Stimulated activated CD4-positive, alpha-beta T cell treated with anti-CD3 and anti-CD28 coated beads, Interleukin-1b, Interleukin-23, amount 100 ng/mL, for 48 hours (primary cell): ENCODE measurements around the gene VENTX.

Source experiments
- DNase-seq: peaks from one replicate; pipeline ENCODE4 v3.0.0-alpha.2; 2020

The VENTX gene, protein sequence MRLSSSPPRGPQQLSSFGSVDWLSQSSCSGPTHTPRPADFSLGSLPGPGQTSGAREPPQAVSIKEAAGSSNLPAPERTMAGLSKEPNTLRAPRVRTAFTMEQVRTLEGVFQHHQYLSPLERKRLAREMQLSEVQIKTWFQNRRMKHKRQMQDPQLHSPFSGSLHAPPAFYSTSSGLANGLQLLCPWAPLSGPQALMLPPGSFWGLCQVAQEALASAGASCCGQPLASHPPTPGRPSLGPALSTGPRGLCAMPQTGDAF

DNA sequence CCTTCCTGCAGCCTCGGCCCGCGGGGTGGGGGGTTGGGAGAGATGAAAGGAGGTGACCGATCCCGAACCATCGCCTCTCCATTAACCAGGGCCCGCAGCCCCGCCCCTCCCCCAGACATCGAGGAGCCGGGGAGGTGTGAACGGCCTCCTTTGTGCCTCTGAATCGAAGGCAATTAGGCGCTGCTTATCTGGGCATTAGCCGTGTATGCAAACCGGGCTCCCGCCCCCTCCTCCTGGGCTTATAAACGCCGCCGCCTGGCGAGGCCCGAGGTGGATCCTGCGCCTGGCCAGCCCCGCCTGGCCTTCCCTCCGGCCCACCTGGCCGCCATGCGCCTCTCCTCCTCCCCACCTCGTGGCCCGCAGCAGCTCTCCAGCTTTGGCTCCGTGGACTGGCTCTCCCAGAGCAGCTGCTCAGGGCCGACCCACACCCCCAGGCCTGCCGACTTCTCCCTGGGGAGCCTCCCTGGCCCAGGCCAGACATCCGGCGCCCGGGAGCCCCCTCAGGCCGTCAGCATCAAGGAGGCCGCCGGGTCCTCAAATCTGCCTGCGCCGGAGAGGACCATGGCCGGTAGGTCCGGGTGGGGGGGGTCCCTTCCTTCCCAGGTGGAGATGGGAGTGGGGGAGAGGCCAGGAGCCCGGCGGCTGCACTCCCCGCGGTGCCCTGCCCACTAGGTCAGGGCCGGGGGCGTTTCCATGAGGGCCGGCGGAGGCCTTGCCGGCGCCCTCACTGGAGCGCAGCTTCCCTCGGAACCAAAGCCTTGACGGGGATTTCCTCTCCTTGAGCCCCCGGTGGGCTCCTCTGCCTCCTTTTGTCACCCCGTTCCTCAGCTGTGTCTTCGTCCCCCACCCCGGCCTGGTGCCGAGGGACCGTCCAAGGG lies at the start of gene VENTX:
VENTX (plus strand) TSS at position 268 of the 878 bp plus-strand sequence; CDS start at position 328, 60 bp downstream.
- DNase-seq = no peak

DNA sequence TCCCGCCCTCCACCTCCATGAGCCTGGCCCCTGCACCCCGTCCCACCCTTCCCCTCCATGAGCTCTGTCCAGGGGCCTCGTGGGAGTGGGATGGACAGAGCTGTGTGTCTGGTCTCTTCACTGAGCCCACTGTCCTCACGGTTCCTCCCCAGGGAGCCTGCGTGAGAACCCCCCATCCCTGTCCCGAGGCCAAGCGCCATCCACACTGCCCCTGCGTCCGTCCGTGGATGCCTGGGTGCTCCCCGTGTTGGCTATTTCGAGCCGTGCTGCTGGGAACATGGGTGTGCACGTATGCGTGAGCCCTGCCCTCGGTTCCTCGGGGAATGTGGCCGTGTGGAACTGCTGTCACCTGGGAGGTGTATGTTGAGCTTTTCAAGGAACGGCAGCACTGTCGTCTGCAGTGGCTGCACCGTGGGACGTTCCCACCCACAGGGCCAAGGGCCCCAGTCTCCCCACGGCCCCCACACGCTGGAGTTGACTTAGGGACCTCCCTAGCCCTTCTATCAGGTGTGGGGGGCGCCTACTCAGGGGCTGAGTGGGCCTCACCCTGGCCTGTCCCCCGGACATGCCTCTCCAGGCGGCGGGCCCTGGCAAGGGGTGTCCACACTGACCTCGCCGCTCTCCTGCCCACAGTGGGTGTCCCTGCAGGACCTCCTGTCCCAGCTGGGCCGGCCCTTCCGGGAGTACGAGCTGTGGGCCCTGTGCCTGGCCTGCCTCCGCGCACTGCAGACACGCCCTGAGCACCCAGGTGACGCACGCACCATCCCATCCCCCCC lies 49.6 kb upstream of the VENTX start:
- no peak for DNase-seq

- no peak for DNase-seq
These were observed 48.4 kb upstream of the VENTX start for GRCh38 chr10:133189256-133189655.

GRCh38 chr10:133189726-133190125 lies 47.9 kb upstream of the VENTX start:
- no peak for DNase-seq

DNA sequence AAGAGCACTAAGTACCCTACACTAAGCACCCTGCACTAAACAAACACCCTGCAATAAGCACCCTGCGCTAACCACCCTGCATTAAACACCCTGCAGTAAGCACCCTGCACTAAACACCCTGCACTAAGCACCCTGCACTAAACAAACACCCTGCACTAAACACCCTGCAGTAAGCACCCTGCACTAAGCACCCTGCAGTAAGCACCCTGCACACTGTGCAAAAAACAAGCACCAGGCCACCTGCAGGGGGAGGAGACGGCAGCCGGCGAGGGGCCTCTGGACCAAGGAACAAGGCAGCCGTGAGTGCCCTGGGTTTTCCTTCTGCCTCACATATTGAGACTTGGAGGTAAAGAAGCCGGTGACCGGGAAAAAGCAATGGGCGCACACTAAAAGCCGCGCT lies 47.4 kb upstream of the VENTX start:
- no peak for DNase-seq

DNA sequence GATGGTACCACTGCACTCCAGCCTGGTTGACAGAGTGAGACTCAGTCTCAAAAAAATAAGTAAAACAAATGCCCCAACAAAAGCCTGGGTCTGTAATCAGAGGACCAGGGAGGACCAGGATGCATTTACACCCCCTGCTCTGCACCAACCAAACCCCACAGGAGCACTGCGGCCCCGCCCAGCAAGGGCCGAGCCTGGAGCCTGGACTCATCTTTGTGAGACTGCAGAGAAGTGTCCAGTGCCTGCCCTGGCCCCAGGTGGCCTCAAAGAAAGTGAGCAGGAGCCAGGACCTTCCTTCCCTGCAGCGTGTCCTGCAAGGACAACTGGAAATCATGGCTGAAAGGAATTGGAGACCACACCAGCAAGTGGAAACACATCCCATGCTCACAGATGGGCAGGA lies 46.0 kb upstream of the VENTX start:
- no peak for DNase-seq

DNA sequence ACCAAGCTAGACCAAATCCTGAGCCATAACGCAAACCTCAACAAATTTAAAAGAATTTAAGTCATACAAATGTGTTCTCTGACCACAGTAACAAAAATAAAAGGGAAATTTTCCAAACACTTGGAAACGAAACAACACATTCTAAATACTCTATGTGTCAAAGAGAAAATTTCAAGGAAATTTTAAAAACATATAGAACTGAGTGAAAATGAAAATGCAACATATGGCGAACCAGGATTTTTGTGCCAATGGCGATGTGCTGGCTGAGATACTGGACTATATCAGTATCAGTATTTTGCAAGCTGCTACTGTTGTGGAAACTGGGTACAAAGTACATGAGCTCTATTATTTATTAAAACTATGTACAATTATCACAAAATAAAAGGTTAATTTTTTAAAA lies 43.5 kb upstream of the VENTX start:
- DNase-seq = no peak

DNA sequence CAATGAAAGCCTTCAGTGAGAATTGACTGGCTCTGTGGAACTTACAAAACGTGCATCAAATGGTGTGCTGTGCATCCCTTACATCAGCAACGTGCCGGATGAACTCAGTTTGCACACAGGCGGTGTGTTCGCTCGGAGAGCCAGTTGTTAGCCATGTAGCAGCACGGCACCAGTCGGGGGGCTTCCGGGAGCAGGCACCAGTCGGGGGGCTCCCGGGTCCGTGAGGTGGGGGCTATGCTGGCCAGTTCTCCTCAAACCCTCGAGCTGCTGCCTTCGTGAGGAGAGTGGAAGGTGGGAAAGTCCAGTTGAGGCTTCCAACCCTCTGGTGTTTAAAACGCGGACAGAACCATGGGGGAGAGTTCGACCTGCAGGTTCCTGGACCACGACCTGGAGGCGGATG lies 42.6 kb upstream of the VENTX start:
- DNase-seq = no peak

GRCh38 chr10:133195611-133196010 lies 42.0 kb upstream of the VENTX start:
- DNase-seq = no peak

DNA sequence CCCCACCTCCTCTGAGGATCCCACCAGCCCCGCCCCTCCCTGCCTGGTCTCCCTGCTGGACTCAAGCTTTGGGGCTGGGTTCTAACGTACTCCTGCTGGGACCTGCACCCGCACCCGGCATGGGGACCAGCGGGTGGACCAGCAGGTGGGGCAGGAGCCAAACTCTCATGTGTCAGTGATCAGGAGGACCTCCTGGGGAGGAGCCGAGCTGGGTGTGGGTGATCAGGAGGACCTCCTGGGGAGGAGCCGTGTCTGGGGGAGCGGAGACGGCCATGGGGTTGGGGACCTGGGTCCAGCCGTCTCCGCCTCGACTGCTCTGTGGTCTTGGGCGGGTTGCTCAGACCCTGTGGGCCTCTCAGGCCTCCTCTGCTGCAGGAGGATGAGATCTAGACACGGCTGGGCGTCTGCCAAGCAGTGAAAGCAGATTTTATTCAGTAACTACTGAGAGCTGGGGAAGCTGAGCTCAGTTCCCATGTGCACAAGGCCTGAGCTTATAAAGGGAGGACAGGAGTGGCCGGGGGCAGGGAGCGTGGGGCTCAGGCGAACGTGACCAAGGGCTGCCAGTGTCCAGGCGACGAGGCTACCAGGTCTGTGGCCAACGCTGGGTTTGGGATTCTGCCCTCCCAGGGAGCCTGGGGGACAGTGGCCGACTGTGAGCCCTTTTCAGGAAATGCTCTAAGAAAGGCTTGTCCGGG lies 41.3 kb upstream of the VENTX start:
- no peak for DNase-seq

DNA sequence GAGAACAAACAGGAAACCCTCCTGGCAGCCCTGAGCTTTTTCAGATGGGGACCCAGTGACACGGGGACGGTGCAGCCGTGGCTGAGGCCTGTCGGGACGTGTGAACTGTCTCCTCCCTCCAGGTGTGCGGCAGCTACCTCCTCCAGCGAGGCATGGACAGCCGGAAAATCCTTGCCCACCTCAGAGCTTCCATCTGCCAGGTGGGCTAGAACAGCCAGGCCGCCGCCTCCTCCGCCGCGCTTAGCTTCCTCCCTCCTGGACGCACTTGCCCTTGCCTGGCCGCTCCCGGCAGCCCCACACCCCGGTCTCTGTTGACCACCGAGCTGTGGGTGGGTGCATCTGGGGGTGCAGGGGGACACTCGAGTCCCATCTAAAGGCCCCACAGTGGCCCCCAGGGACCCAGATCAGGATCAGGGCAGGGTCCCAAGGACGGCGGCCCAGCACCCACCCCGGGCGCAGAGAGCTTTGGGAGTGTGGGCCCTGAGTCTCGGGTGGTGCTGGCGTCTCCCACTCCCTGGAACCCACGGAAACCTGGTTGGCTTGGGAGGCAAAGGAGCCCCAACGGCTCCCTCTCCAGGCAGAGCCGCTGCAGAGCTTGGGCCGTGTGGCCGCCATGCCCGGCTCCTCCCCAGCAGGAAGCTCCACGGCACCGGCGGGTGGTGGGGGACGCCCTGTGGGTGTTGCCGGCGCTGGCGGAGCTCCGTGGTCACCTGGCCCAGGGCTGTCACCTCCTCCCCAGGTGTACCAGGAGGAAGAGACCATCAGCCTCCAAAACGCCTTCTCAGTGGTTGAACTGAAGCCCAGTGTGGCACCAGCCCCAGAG lies 40.5 kb upstream of the VENTX start:
- DNase-seq = no peak

DNA sequence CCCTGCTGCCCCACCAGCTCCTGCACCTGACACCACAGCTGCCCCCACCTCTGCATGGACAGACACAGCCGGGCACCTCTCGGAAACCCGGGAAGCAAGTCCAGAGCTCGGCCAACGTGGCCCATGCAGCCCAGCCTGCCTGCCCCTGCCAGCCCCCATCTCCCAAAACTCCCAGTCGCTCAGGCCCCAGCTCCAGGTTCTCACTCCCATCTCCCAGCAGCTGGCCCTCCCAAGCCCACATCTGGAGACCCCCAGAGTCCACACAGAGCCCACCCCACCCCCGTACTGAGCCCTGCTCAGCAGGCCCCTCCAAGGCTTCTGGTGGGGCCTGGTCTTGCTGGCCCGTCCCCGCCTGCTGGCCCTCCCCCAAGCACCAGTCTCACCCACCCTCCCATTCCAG lies 39.9 kb upstream of the VENTX start:
- DNase-seq = no peak

GRCh38 chr10:133198206-133198605 lies 39.4 kb upstream of the VENTX start:
- no peak for DNase-seq

DNA sequence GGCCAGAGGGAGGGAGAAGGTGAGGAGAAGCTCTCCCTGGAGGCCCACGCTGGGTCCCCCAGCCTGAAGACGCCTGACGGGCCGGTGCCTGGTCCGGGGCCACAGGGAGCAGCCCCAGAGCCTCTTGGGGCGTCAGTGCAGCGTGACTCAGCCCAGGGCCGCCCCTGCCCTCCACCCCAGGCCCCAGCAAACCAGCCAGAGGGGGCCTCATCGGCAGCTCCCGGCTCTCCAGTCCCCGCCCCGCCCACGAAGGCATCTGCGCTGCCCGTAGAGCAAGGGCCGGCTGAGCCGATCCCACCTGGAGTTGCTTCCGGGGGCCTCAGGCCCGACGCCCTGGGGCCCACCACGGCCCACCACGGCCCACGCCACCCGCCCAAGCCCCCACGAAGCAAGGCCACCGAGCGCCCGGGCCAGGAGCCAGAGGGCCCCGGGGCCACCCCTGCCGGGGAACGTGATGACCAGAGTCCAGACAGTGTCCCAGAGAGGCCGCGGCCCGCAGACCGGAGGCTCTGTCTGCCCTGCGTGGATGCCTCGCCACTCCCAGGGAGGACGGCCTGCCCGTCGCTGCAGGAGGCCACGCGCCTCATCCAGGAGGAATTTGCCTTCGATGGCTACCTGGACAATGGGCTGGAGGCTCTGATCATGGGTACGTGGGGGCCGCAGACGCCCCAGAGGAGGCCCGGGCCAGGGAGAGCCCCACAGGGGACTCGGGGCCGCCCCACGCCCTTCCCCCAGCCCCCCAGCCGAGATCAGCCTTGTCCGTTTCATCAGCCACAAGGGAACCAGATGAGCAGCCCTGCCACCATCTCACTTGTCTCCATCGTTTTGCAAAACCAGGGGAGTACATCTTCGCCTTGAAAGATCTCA lies 38.8 kb upstream of the VENTX start:
- DNase-seq = no peak

GRCh38 chr10:133199488-133199885 lies 38.2 kb upstream of the VENTX start:
- DNase-seq = no peak

DNA sequence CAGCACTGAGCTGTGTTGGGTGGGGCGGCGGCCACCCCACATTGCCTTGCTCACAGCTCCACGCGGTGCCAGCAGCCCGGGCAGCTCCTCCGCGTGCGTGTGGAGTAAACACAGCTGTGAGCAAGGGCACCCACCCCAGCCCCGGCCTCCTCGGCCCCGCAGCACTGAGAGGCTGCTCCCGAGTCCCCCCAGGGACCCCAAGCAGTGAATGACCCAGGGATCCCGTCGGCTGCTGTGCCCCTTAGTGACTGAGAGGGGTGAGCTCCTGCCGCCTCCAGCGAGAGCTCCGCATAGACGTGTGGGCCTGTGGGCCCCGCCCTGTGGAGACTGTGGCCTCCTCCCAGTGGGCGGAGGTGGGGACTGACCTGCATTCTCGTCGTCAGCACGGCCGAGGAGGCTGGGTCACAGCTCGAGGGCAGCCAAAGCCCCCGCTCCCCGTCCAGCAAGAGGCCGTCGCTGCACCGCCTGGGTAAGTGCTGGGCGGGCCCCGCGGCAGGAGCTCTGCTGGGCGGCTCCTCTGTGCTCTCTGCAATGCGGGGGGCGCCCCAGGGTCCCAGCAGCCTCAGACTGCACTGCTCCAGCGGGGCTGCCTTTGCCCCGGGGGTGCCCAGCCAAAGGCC lies 37.6 kb upstream of the VENTX start:
- DNase-seq = no peak

DNA sequence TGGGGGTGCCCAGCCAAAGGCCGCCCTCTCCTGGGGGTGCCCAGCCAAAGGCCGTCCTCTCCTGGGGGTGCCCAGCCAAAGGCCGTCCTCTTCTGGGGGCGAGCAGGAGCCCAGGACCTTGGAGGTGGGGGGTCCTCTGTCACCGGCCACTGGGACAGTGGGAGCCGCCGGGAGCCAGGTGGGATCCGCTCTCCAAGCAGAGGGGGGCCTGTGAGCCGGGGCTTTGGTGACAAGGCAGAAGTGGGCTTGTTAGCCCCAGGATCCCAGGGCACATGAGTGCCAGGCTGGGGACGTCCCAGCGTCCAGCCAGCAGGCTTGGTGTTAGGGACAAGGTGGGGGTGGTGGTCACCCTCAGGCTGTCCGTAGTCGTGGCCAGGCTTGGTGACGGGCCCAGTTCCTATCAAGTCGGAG lies 37.0 kb upstream of the VENTX start:
- DNase-seq = no peak

DNA sequence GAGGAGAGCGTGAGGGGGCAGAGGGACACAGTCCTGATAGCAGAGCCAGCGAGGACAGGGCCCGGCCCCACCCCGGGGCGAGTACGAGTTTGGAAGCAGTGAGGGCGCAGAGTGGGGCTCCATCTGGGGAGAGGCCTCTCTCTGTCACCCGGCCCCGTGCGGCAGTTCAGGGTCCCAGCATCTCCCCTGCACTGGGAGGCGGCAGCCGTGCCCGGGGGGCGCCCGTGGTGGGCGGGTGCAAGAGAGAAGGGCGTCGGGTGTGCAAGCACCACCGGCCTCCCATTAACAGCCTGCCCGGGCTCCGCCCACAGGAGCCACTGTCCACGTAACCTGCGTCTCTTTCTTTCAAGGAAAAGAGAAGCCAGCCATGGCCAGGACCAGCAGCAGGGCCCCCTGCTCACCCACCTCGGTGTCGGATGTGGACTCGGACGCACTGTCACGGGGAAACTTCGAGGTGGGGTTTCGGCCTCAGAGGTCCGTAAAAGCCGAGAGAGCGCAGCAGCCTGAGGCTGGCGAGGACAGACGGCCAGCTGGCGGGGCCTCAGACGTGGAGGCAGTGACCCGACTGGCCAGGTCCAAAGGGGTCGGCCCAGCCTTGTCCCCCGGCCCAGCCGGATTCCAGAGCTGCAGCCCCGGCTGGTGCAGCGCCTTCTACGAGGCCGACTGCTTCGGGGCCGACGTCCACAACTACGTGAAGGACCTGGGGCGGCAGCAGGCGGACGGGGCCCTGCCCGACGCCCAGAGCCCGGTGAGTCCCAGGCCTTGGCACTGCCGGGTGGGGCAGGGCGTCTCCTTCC lies 36.3 kb upstream of the VENTX start:
- no peak for DNase-seq

GRCh38 chr10:133201948-133202725 lies 35.5 kb upstream of the VENTX start:
- no peak for DNase-seq
